A673 (cell line): Measurements from ENCODE around the gene RAB11A. TPM values are rescaled to one million over a fixed set of nuclear protein-coding genes. Genes with fewer than 3 reads are reported as not detected.

ENCODE experiments used
- BruUV-seq: library from RNA; stranded (reverse); fragments of 400-500 nt; replicated peaks from 2 replicates; lab custom pipeline; 2021; lab: Mats Ljungman, UMichigan
- CTCF ChIA-PET: fragments of 300-600 bp; sonication (Branson Sonifier 250); formaldehyde crosslinking; loops from one replicate; lab custom pipeline; 2022; ENCODE audit warnings: antibody characterized with exemption; lab: Charles Lee
- POLR2A ChIA-PET: fragments of 300-600 bp; sonication (Branson Sonifier 250); formaldehyde crosslinking; loops from one replicate; lab custom pipeline; 2022; ENCODE audit warnings: antibody characterized with exemption; ENCODE audit not compliant: low non-redundant PET; lab: Charles Lee
- DNase-seq: peaks from one replicate; pipeline ENCODE4 v3.0.0-alpha.2; 2015; ENCODE audit warnings: low spot score
- H3K27ac ChIP-seq: fragments of 200-600 bp; sonication (generic); 2 replicates; pipeline ENCODE4 v1.5.1; 2016; ENCODE audit warnings: mixed run types, low read depth, mild to moderate bottlenecking, mixed read lengths, antibody characterized with exemption, low read length; ENCODE audit not compliant: poor library complexity, severe bottlenecking
- H3K27me3 ChIP-seq: fragments of 200-600 bp; sonication (generic); replicated peaks from 2 replicates; pipeline ENCODE4 v1.6.1; 2017; ENCODE audit warnings: mixed run types, low read depth, mild to moderate bottlenecking, mixed read lengths, antibody characterized with exemption, low read length; ENCODE audit not compliant: insufficient read depth, poor library complexity
- H3K36me3 ChIP-seq: fragments of 200-600 bp; sonication (generic); 2 replicates; pipeline ENCODE4 v1.6.1; 2016; ENCODE audit warnings: mixed run types, mild to moderate bottlenecking, mixed read lengths, antibody characterized with exemption, low read length; ENCODE audit not compliant: insufficient read depth, poor library complexity, severe bottlenecking
- H3K4me1 ChIP-seq: fragments of 200-600 bp; sonication (generic); 2 replicates; pipeline ENCODE4 v1.6.1; 2017; ENCODE audit warnings: mixed run types, mild to moderate bottlenecking, mixed read lengths, antibody characterized with exemption, low read length; ENCODE audit not compliant: insufficient read depth, poor library complexity, severe bottlenecking
- H3K4me3 ChIP-seq: fragments of 200-600 bp; sonication (generic); 2 replicates; pipeline ENCODE4 v1.5.1; 2016; ENCODE audit warnings: low read depth, mixed run types, mild to moderate bottlenecking, mixed read lengths, low read length; ENCODE audit not compliant: poor library complexity, severe bottlenecking
- H3K9me3 ChIP-seq: fragments of 200-600 bp; sonication (generic); 2 replicates; pipeline ENCODE4 v1.6.1; 2016; ENCODE audit warnings: mixed run types, low read depth, mild to moderate bottlenecking, mixed read lengths, antibody characterized with exemption, low read length; ENCODE audit not compliant: poor library complexity, severe bottlenecking
- EZH2 ChIP-seq: fragments of 200-600 bp; sonication (generic); IDR thresholded peaks from 2 replicates; pipeline ENCODE4 v1.6.1; 2017; ENCODE audit warnings: borderline replicate concordance, low read depth, mild to moderate bottlenecking, mixed read lengths, antibody characterized with exemption, low read length; ENCODE audit not compliant: poor library complexity, severe bottlenecking
- intact Hi-C: fragments of 100-400 bp; cut with micrococcal nuclease; formaldehyde crosslinking; loops from one replicate; pipeline ENCODE4 v1.10.0; 2022; ENCODE audit not compliant: unreplicated experiment
- total RNA-seq: library from RNA; stranded (reverse); gene quantifications from 2 replicates; pipeline ENCODE4 v1.2.3, GENCODE V29; 2021
- TF ChIP-seq, protein P1 (sequence below): fragments of 300-800, 200-600 bp; sonication (generic); conservative IDR thresholded peaks from 2 replicates; pipeline ENCODE4 v1.5.1; 2017; ENCODE audit warnings: low read depth, mild to moderate bottlenecking, antibody characterized with exemption, low read length, moderate library complexity, mixed read lengths

The RAB11A gene
- total RNA-seq, 1 experiment from 2014 or later = 227 TPM

GRCh38 chr15:65910341-65910740 lies 41.0 kb downstream of the RAB11A start:
- BruUV-seq = no TSS peak
- intact Hi-C loops = no loop called here
- no peak for DNase-seq
- no peak for TF ChIP-seq EZH2
- TF ChIP-seq, protein P1, sequence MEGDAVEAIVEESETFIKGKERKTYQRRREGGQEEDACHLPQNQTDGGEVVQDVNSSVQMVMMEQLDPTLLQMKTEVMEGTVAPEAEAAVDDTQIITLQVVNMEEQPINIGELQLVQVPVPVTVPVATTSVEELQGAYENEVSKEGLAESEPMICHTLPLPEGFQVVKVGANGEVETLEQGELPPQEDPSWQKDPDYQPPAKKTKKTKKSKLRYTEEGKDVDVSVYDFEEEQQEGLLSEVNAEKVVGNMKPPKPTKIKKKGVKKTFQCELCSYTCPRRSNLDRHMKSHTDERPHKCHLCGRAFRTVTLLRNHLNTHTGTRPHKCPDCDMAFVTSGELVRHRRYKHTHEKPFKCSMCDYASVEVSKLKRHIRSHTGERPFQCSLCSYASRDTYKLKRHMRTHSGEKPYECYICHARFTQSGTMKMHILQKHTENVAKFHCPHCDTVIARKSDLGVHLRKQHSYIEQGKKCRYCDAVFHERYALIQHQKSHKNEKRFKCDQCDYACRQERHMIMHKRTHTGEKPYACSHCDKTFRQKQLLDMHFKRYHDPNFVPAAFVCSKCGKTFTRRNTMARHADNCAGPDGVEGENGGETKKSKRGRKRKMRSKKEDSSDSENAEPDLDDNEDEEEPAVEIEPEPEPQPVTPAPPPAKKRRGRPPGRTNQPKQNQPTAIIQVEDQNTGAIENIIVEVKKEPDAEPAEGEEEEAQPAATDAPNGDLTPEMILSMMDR = no peak
- CTCF ChIA-PET = no interaction called here
- Histone ChIP-seq H3K27me3 (no peaks in the 10 kb centered on the region), H3K4me3 (no peak overlapping the region), H3K9me3 (no peaks in the 10 kb centered on the region), H3K4me1 (no peaks in the 10 kb centered on the region), H3K36me3 (no peaks in the 10 kb centered on the region), H3K27ac (no peak overlapping the region)
- POLR2A ChIA-PET = no interaction called here

- no TSS peak for BruUV-seq
Observed at GRCh38 chr15:65912235-65912634, 42.9 kb downstream of the RAB11A start.

DNA sequence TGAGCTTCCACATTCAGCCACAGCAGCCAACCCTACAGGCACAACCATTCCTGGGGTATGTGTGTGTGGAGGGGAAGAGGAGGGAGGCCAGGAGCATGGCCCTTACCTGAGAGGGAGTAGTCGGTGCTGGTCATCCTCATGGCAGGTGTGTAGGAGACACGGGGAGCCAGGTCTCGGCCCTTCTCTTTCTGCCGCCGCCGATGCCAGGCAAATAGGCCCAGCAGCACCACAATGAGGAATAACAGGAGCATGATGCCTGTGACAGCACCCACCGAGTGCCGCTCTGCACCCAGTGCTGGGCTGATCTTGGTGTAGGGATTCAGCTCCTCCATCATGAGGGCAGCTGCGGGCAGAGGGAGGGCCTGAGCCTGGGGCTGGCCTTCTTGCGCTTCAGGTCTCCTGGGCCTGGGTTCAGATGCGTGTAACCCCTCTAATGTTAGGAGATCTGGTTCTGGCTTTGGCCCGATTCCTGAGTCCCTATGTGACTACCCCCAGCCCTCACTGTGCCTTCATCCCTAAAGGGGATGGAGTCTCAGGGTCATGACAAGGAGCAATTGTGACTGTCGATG lies 44.4 kb downstream of the RAB11A start:
- DNase-seq = no peak
- H3K4me3 ChIP-seq = no peak overlapping the region
- BruUV-seq = no TSS peak
- no peaks in the 10 kb centered on the region for H3K36me3 ChIP-seq
- H3K27me3 ChIP-seq = no peaks in the 10 kb centered on the region
- H3K4me1 ChIP-seq = no peaks in the 10 kb centered on the region
- intact Hi-C loops = no loop called here
- H3K9me3 ChIP-seq = no peaks in the 10 kb centered on the region
- CTCF ChIA-PET = no interaction called here
- H3K27ac ChIP-seq = no peak overlapping the region
- TF ChIP-seq, protein P1 = no peak
- no peak for TF ChIP-seq EZH2
- POLR2A ChIA-PET = no interaction called here

More at GRCh38 chr15:65912235-65912634, 42.9 kb downstream of the RAB11A start:
- H3K4me3 ChIP-seq = no peak overlapping the region
- no peaks in the 10 kb centered on the region for H3K4me1 ChIP-seq
- no peak for TF ChIP-seq EZH2
- intact Hi-C loops = no loop called here
- H3K27me3 ChIP-seq = no peaks in the 10 kb centered on the region
- CTCF ChIA-PET = no interaction called here
- no peak overlapping the region for H3K27ac ChIP-seq
- H3K36me3 ChIP-seq = no peaks in the 10 kb centered on the region
- no peaks in the 10 kb centered on the region for H3K9me3 ChIP-seq
- POLR2A ChIA-PET = no interaction called here
- DNase-seq = no peak

DNA sequence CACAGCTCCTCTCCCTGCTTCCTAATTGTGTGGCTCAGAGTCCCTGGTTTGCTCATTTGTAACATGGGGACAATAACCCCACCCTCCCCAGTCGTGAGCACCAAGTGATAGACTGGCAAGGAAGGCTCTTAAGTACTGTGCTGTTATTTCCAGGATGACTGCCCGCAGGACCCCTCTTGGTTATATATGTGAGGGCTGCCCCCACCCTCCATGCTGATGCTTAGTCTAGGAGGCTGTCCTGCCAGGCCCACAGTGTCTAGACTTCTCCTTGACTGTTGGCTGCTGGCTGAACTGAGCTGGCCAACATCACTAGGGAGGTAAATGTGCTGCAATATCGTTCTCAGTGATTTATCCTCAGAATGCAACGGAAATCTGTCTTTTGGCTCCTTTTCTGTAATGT lies 45.1 kb downstream of the RAB11A start:
- intact Hi-C loops = no loop called here
- CTCF ChIA-PET = no interaction called here

More for the DNA sequence above, 45.1 kb downstream of the RAB11A start:
- DNase-seq = no peak
- TF ChIP-seq, protein P1 = no peak
- no peaks in the 10 kb centered on the region for H3K4me1 ChIP-seq
- no peak overlapping the region for H3K27ac ChIP-seq
- H3K36me3 ChIP-seq = no peaks in the 10 kb centered on the region
- H3K9me3 ChIP-seq = no peaks in the 10 kb centered on the region
- no TSS peak for BruUV-seq
- POLR2A ChIA-PET = no interaction called here
- H3K4me3 ChIP-seq = no peak overlapping the region
- H3K27me3 ChIP-seq = no peaks in the 10 kb centered on the region
